Ishikawa (cell line): Measurements from ENCODE around the gene COMMD6.

Experiments used
- CEBPB ChIP-seq: IDR thresholded peaks from 2 replicates; pipeline ENCODE4 v1.6.1; 2012
- CREB1 ChIP-seq: IDR thresholded peaks from 2 replicates; pipeline ENCODE4 v1.6.1; 2012; ENCODE audit warnings: low read depth
- EGR1 ChIP-seq: IDR thresholded peaks from 2 replicates; pipeline ENCODE4 v1.6.1; 2012
- EP300 ChIP-seq: IDR thresholded peaks from 2 replicates; pipeline ENCODE4 v1.6.1; 2012; ENCODE audit warnings: borderline replicate concordance
- FOXM1 ChIP-seq: IDR thresholded peaks from 2 replicates; pipeline ENCODE4 v1.6.1; 2012; ENCODE audit warnings: low read depth, borderline replicate concordance
- MAX ChIP-seq: IDR thresholded peaks from 2 replicates; pipeline ENCODE4 v1.6.1; 2012
- NFIC ChIP-seq: IDR thresholded peaks from 2 replicates; pipeline ENCODE4 v1.6.1; 2012
- RAD21 ChIP-seq: IDR thresholded peaks from 2 replicates; pipeline ENCODE4 v1.6.1; 2012; ENCODE audit warnings: low read depth
- REST ChIP-seq: IDR thresholded peaks from 2 replicates; pipeline ENCODE4 v1.6.1; 2012; ENCODE audit warnings: low read depth, mild to moderate bottlenecking
- TAF1 ChIP-seq: IDR thresholded peaks from 2 replicates; pipeline ENCODE4 v1.6.1; 2012; ENCODE audit warnings: low read depth, mild to moderate bottlenecking
- TCF12 ChIP-seq: IDR thresholded peaks from 2 replicates; pipeline ENCODE4 v1.6.1; 2012; ENCODE audit warnings: low read depth
- TEAD4 ChIP-seq: IDR thresholded peaks from 2 replicates; pipeline ENCODE4 v1.6.1; 2012
- USF1 ChIP-seq: IDR thresholded peaks from 2 replicates; pipeline ENCODE4 v1.6.1; 2012
- YY1 ChIP-seq: IDR thresholded peaks from 2 replicates; pipeline ENCODE4 v1.6.1; 2012; ENCODE audit warnings: low read depth

- TF ChIP-seq MAX, result no peak
- TF ChIP-seq TEAD4, result no peak
- no peak for TF ChIP-seq NFIC
- TF ChIP-seq REST, result no peak
- no peak for TF ChIP-seq YY1
- TF ChIP-seq TCF12, result no peak
- TF ChIP-seq RAD21, result no peak
- TF ChIP-seq USF1, result no peak
- no peak for TF ChIP-seq EP300
- no peak for TF ChIP-seq TAF1
- no peak for TF ChIP-seq EGR1
- TF ChIP-seq FOXM1, result no peak
- no peak for TF ChIP-seq CEBPB
- TF ChIP-seq CREB1, result no peak
Observed at GRCh38 chr13:75554464-75554863, 16.8 kb upstream of the COMMD6 start.
